Measurements from ENCODE around the gene SEMA3F.

Gene SEMA3F

GRCh38 chr3:50150863-50151686 lies 4.0 kb upstream of the SEMA3F start:
- no peak overlapping the region for H3K4me3 ChIP-seq (ENCODE audit: low read length)
- no peak for DNase-seq (ENCODE audit: low read depth)
- no peak for TF ChIP-seq CTCF (conservative IDR thresholded peaks at IDR 0.05; ENCODE audit: low read length)

GRCh38 chr3:50151728-50152127 lies 3.4 kb upstream of the SEMA3F start:
- no peak overlapping the region for H3K4me3 ChIP-seq (ENCODE audit: low read length)
- no peak for TF ChIP-seq CTCF (conservative IDR thresholded peaks at IDR 0.05; ENCODE audit: low read length)
- DNase-seq (ENCODE audit: low read depth): no peak

- no peak for TF ChIP-seq CTCF (conservative IDR thresholded peaks at IDR 0.05; ENCODE audit: low read length)
- H3K4me3 ChIP-seq (ENCODE audit: low read length): no peak overlapping the region
- DNase-seq (ENCODE audit: low read depth): no peak
Measured at GRCh38 chr3:50153782-50154475, 1.2 kb upstream of the SEMA3F start.

- no peak for TF ChIP-seq CTCF (conservative IDR thresholded peaks at IDR 0.05; ENCODE audit: low read length)
- no peak for DNase-seq (ENCODE audit: low read depth)
- no peak overlapping the region for H3K4me3 ChIP-seq (ENCODE audit: low read length)
Measured at GRCh38 chr3:50154476-50154839, 666 bp upstream of the SEMA3F start.

- H3K4me3 ChIP-seq (ENCODE audit: low read length): peak overlapping the region; percentile 59
- DNase-seq (ENCODE audit: low read depth): no peak
- no peak for TF ChIP-seq CTCF (conservative IDR thresholded peaks at IDR 0.05; ENCODE audit: low read length)
Measured at GRCh38 chr3:50155491-50155878, 361 bp downstream of the SEMA3F start.

- no peak for DNase-seq (ENCODE audit: low read depth)
- peak overlapping the region; percentile 59 for H3K4me3 ChIP-seq (ENCODE audit: low read length)
- TF ChIP-seq CTCF (conservative IDR thresholded peaks at IDR 0.05; ENCODE audit: low read length): no peak
Measured at GRCh38 chr3:50155891-50156290, 767 bp downstream of the SEMA3F start.

All from AG10803 (cell line).